H9 (cell line): ENCODE results near the gene KLF13. TPM values are rescaled to one million over a fixed set of nuclear protein-coding genes. Genes with fewer than 3 reads are reported as not detected.

Experiments used
- DNase-seq: peaks from one replicate; pipeline ENCODE4 v3.0.0-alpha.2; 2017
- H2AFZ ChIP-seq: one replicate; pipeline ENCODE4 v1.6.1; 2013; ENCODE audit warnings: mild to moderate bottlenecking, low read length, control low read depth, moderate library complexity
- H2AK5ac ChIP-seq: 2 replicates; pipeline ENCODE4 v1.6.1; 2013; ENCODE audit warnings: low read length, control low read depth, mixed read lengths; ENCODE audit not compliant: insufficient read length
- H2BK120ac ChIP-seq: one replicate; pipeline ENCODE4 v1.6.1; 2013; ENCODE audit warnings: low read depth, mild to moderate bottlenecking, low read length, control low read depth, inconsistent platforms; ENCODE audit not compliant: poor library complexity, severe bottlenecking
- H2BK12ac ChIP-seq: 2 replicates; pipeline ENCODE4 v1.6.1; 2013; ENCODE audit warnings: low read length, control low read depth, mixed read lengths, low read depth; ENCODE audit not compliant: insufficient read length
- H2BK15ac ChIP-seq: 2 replicates; pipeline ENCODE4 v1.6.1; 2013; ENCODE audit warnings: low read depth, low read length, control low read depth
- H2BK20ac ChIP-seq: one replicate; pipeline ENCODE4 v1.6.1; 2013; ENCODE audit warnings: low read depth, mild to moderate bottlenecking, low read length, control low read depth, inconsistent platforms; ENCODE audit not compliant: poor library complexity, severe bottlenecking
- H2BK5ac ChIP-seq: 2 replicates; pipeline ENCODE4 v1.6.1; 2013; ENCODE audit warnings: low read length, control low read depth, mixed read lengths; ENCODE audit not compliant: insufficient read length
- H3K14ac ChIP-seq: 2 replicates; pipeline ENCODE4 v1.6.1; 2013; ENCODE audit warnings: low read length, control low read depth; ENCODE audit not compliant: insufficient read depth
- H3K18ac ChIP-seq: 2 replicates; pipeline ENCODE4 v1.6.1; 2013; ENCODE audit warnings: low read depth, mild to moderate bottlenecking, mixed read lengths, low read length, control low read depth; ENCODE audit not compliant: insufficient read length
- H3K23ac ChIP-seq: 2 replicates; pipeline ENCODE4 v1.6.1; 2013; ENCODE audit warnings: low read length, control low read depth, mixed read lengths, low read depth; ENCODE audit not compliant: insufficient read length
- H3K23me2 ChIP-seq: 2 replicates; pipeline ENCODE4 v1.6.1; 2013; ENCODE audit warnings: low read depth, mild to moderate bottlenecking, mixed read lengths, low read length, control low read depth; ENCODE audit not compliant: insufficient read length, poor library complexity, severe bottlenecking
- H3K27ac ChIP-seq: 2 replicates; pipeline ENCODE4 v1.5.1; 2013; ENCODE audit warnings: low read length, control low read depth, mixed read lengths, low read depth; ENCODE audit not compliant: insufficient read length
- H3K27me3 ChIP-seq: 2 replicates; pipeline ENCODE4 v1.6.1; 2013; ENCODE audit warnings: low read length, control low read depth, inconsistent platforms; ENCODE audit not compliant: insufficient read depth
- H3K4ac ChIP-seq: 2 replicates; pipeline ENCODE4 v1.6.1; 2013; ENCODE audit warnings: low read depth, mild to moderate bottlenecking, control low read depth, inconsistent platforms, low read length, moderate library complexity
- H3K4me1 ChIP-seq: 2 replicates; pipeline ENCODE4 v1.6.1; 2013; ENCODE audit warnings: low read length, control low read depth, inconsistent platforms; ENCODE audit not compliant: insufficient read depth
- H3K4me2 ChIP-seq: 2 replicates; pipeline ENCODE4 v1.6.1; 2013; ENCODE audit warnings: low read length, control low read depth, mixed read lengths; ENCODE audit not compliant: insufficient read length, insufficient read depth
- H3K56ac ChIP-seq: 2 replicates; pipeline ENCODE4 v1.6.1; 2013; ENCODE audit warnings: low read depth, mild to moderate bottlenecking, mixed read lengths, low read length, control low read depth; ENCODE audit not compliant: insufficient read length
- H3K79me1 ChIP-seq: 2 replicates; pipeline ENCODE4 v1.6.1; 2013; ENCODE audit warnings: low read depth, mild to moderate bottlenecking, moderate library complexity, low read length, control low read depth, inconsistent platforms; ENCODE audit not compliant: insufficient read depth, poor library complexity, severe bottlenecking
- H3K79me2 ChIP-seq: 2 replicates; pipeline ENCODE4 v1.6.1; 2013; ENCODE audit warnings: low read length, control low read depth, inconsistent platforms; ENCODE audit not compliant: insufficient read depth
- H3K9ac ChIP-seq: 2 replicates; pipeline ENCODE4 v1.6.1; 2013; ENCODE audit warnings: low read length, control low read depth, mixed read lengths; ENCODE audit not compliant: insufficient read length; ENCODE audit errors: extremely low read depth
- H3K9me3 ChIP-seq: one replicate; pipeline ENCODE4 v1.6.1; 2013; ENCODE audit warnings: low read depth, low read length, inconsistent platforms; ENCODE audit not compliant: control insufficient read depth
- H3T11ph ChIP-seq: one replicate; pipeline ENCODE4 v1.6.1; 2013; ENCODE audit warnings: mild to moderate bottlenecking, low read length, control low read depth, inconsistent platforms
- H4K20me1 ChIP-seq: one replicate; pipeline ENCODE4 v1.6.1; 2013; ENCODE audit not compliant: control insufficient read depth, insufficient read length, insufficient read depth
- H4K5ac ChIP-seq: 2 replicates; pipeline ENCODE4 v1.6.1; 2013; ENCODE audit warnings: low read depth, mild to moderate bottlenecking, mixed read lengths, low read length, control low read depth; ENCODE audit not compliant: insufficient read length
- H4K8ac ChIP-seq: replicated peaks from 2 replicates; pipeline ENCODE4 v1.6.1; 2013; ENCODE audit warnings: low read length, control low read depth, mixed read lengths, low read depth; ENCODE audit not compliant: insufficient read length
- H4K91ac ChIP-seq: 2 replicates; pipeline ENCODE4 v1.6.1; 2013; ENCODE audit warnings: low read depth, mild to moderate bottlenecking, moderate library complexity, mixed read lengths, low read length, control low read depth; ENCODE audit not compliant: insufficient read length
- H3K27ac Mint-ChIP-seq, 3 experiments: 2 replicates in 2 of 3; 3 replicates in 1 of 3; pipeline ENCODE4 v1.8.0; 2020 to 2021; ENCODE audit warnings: mixed read lengths in 3 of 3, mild to moderate bottlenecking in 1 of 3, moderate library complexity in 1 of 3
- H3K27me3 Mint-ChIP-seq: 2 replicates; pipeline ENCODE4 v1.8.0; 2021; ENCODE audit warnings: low read depth, mild to moderate bottlenecking, moderate library complexity, mixed read lengths
- H3K36me3 Mint-ChIP-seq, 3 experiments: 2 replicates in 2 of 3; 3 replicates in 1 of 3; pipeline ENCODE4 v1.8.0; 2020 to 2021; ENCODE audit warnings: low read depth in 3 of 3, mixed read lengths in 3 of 3; ENCODE audit not compliant: insufficient read depth in 1 of 3
- H3K4me1 Mint-ChIP-seq, 2 experiments: 2 replicates each; pipeline ENCODE4 v1.8.0; 2020; ENCODE audit warnings: mixed read lengths in 2 of 2
- H3K4me3 Mint-ChIP-seq, 2 experiments: 2 replicates in 1 of 2; 3 replicates in 1 of 2; pipeline ENCODE4 v1.8.0; 2020 to 2021; ENCODE audit warnings: mild to moderate bottlenecking in 2 of 2, mixed read lengths in 2 of 2, moderate library complexity in 1 of 2
- H3K9me3 Mint-ChIP-seq, 2 experiments: 2 replicates in 1 of 2; 3 replicates in 1 of 2; pipeline ENCODE4 v1.8.0; 2020; ENCODE audit warnings: mild to moderate bottlenecking in 2 of 2, mixed read lengths in 2 of 2, moderate library complexity in 1 of 2
- WGBS: extraction: QIAGEN DNeasy Blood & Tissue Kit; methylation state at CpG from one replicate; pipeline ENCODE4 v1.1.7; 2013; ENCODE audit warnings: missing lambda C conversion rate, low lambda C conversion rate, mixed read lengths; ENCODE audit not compliant: insufficient read length; ENCODE audit errors: extremely low coverage; 5-methylcytosine and 5-hydroxymethylcytosine counted together
- total RNA-seq: library from RNA; stranded (reverse); gene quantifications from 2 replicates; pipeline ENCODE4 v1.2.1, GENCODE V29; 2021
- TF ChIP-seq, protein P1 (sequence below): fragments of 200-600 bp; sonication (generic); conservative IDR thresholded peaks from 3 replicates; pipeline ENCODE4 v1.8.0; 2021; ENCODE audit warnings: antibody characterized with exemption, mild to moderate bottlenecking

The KLF13 gene
- total RNA-seq, 1 experiment from 2014 or later = 33.4 TPM

DNA sequence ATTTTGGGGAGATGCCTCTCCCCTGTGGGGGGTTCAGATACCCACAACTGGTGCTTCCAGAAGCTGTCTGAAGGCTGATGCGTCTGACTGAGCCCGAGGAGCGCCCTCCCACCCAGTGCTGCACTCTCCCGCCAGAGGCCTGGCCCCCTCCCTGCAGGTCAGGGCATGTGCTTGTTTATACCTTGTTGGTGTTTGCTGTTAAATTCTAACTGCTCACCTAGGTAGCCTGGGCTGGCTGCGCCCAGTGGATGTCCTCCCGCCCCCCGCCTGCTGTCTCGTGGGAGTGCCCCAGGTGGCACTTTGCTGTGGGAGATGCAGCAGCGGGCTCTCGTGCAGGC, 12.9 kb downstream of the KLF13 start:
- peaks cover 50 to 52% of the 10 kb centered on the region in 2 experiments for H3K4me1 Mint-ChIP-seq
- no peak overlapping the region for H2AK5ac ChIP-seq
- H3K27me3 Mint-ChIP-seq = no peaks in the 10 kb centered on the region
- H4K91ac ChIP-seq = no peak overlapping the region
- no peak for DNase-seq
- H3K23me2 ChIP-seq = no peaks in the 10 kb centered on the region
- H3K4me2 ChIP-seq = no peak overlapping the region
- H3K9ac ChIP-seq = no peak overlapping the region
- TF ChIP-seq, protein P1, sequence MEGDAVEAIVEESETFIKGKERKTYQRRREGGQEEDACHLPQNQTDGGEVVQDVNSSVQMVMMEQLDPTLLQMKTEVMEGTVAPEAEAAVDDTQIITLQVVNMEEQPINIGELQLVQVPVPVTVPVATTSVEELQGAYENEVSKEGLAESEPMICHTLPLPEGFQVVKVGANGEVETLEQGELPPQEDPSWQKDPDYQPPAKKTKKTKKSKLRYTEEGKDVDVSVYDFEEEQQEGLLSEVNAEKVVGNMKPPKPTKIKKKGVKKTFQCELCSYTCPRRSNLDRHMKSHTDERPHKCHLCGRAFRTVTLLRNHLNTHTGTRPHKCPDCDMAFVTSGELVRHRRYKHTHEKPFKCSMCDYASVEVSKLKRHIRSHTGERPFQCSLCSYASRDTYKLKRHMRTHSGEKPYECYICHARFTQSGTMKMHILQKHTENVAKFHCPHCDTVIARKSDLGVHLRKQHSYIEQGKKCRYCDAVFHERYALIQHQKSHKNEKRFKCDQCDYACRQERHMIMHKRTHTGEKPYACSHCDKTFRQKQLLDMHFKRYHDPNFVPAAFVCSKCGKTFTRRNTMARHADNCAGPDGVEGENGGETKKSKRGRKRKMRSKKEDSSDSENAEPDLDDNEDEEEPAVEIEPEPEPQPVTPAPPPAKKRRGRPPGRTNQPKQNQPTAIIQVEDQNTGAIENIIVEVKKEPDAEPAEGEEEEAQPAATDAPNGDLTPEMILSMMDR = no peak
- no peak overlapping the region for H2BK5ac ChIP-seq
- peaks cover 11% of the 10 kb centered on the region; the same call in 1 of the 2 replicates for H3K79me2 ChIP-seq
- no peaks in the 10 kb centered on the region for H3K9me3 Mint-ChIP-seq
- H3K79me1 ChIP-seq = no peaks in the 10 kb centered on the region
- no peak overlapping the region for H3K27ac Mint-ChIP-seq
- no peak overlapping the region for H2BK120ac ChIP-seq
- no peaks in the 10 kb centered on the region for H3K4me1 ChIP-seq
- no peak overlapping the region for H3K23ac ChIP-seq
- no peak overlapping the region for H4K5ac ChIP-seq
- no peak overlapping the region for H3K18ac ChIP-seq
- no peak overlapping the region for H2AFZ ChIP-seq
- no peak overlapping the region for H3K4me3 Mint-ChIP-seq
- no peaks in the 10 kb centered on the region for H4K20me1 ChIP-seq
- no peak overlapping the region for H3K4ac ChIP-seq
- no peaks in the 10 kb centered on the region; a peak in 1 of 7 replicates for H3K36me3 Mint-ChIP-seq
- no peaks in the 10 kb centered on the region for H3K9me3 ChIP-seq
- H2BK12ac ChIP-seq = no peak overlapping the region
- no peak overlapping the region for H3K14ac ChIP-seq
- H2BK20ac ChIP-seq = no peak overlapping the region
- no peak overlapping the region for H2BK15ac ChIP-seq
- no peak overlapping the region for H3K27ac ChIP-seq
- WGBS = no CpG with 5 or more reads among the region's 10 CpGs
- H4K8ac ChIP-seq = no peak overlapping the region
- no peak overlapping the region for H3T11ph ChIP-seq
- no peaks in the 10 kb centered on the region for H3K27me3 ChIP-seq
- no peak overlapping the region for H3K56ac ChIP-seq
